ENCODE data around the gene PUS7.
"Not testable (repeated sequence)": the region's sequence is repeated elsewhere in the genome, so short reads cannot be mapped to it uniquely, and the experiment has no call there.

Gene PUS7

DNA sequence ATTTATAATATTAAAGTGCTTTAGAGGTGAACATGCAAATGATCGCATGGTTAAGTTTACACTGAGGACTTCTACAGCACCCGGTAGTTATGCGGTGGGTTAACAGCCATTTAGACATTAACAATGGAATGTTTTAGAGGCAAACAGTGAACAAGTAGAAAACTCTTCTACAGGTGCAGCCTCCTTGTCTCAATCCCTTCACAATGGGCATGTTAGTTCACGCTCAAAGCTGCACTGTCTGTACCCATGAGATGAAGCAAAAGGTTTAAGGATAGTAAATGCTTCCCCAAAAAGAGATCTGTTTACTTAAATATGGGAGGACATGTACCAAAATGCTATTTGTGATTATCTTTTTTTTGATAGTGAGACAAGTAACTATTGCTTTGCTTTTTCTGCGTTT is 25.1 kb downstream of the PUS7 start:
- no peak for DNase-seq (ENCODE audit: low spot score)

DNA sequence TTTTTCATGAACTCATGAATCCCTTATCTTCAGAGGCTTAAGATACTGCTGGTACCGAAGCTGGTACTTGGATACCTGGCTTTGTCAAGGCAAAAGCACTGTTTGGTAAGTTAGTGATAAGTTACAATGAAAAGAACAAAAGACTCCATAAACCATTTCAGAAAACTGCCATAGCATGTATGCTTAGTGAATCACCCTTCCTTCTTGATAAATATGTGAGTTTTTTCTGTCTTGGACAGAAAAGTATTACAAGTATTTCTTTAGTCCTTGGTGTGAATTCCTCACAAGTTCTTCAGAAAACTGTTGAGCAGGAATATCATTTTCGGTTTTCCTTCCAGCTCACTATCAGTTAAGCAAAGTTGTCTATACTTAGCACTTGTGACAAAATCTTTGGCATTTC is 25.6 kb downstream of the PUS7 start:
- no peak for DNase-seq (ENCODE audit: low spot score)

DNA sequence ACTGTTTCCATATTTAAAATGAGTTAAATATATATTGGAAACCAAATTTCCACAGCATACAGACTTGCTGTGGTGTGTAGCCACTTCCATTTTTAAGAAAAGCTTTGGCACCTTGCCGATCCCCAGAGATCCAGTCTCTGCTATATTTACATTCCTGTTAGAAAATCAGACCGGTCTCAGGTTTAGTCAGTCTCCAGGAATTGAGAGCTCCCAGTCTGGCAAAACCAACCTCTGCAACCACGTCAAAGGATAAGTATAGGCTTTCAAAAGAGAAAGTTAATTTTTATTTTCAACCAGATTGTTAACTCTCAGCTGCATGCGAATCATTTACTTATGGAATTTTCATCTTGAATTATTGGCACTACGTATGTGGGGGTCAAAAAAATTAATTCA is 28.2 kb downstream of the PUS7 start:
- no peak for DNase-seq (ENCODE audit: low spot score)

DNA sequence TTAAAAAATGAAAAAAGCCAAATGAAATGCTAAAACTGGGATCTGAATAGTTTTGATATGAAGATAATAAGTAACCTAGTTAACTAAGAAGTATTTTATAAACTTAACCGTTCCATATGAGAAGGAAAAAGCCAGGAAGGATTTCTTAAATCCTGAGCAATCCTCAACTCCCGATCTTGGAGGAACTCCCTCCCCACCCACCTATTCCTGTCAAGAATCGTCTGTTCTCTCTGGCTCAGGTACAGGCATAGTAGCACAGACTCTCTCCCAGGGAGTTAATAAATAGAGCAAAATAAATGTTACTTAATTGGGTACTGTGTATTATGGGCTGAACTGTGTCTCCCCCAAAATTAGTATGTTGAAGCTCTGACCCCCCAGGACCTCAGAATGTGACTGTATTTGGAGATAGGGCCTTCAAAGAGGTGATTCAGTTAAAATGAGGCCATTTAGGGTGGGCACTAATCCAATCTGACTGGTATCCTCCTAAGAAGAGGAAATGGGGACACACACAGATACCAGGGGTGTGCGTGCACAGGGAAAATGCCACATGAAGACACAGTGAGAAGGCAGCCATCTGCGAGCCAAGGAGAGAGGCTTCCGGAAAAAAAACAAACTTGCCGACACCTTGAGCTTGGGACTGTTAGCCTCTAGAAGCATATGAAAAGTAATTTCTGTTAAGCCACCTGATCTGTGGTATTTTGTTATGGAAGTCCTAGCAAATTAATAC is 28.7 kb downstream of the PUS7 start:
- DNase-seq (ENCODE audit: low spot score), result no peak

DNA sequence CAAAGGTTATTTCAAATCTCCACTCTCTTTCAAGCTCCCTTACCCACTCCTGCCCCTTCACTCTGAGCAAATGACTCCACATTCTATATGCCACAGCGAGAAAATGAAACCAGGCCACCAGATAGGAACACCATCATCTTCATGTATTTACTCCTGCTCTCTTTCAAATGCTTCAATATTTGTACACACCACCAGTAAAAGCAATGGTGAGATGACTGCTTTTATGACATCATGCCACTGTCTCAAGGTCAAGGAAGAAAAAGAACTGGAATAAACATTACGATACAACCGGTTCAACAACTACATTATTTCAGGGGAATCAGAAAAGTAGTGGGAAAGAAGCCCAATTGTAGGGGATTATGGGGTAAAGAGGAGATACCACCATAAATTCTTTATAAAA is 32.7 kb downstream of the PUS7 start:
- DNase-seq (ENCODE audit: low spot score), result no peak

DNA sequence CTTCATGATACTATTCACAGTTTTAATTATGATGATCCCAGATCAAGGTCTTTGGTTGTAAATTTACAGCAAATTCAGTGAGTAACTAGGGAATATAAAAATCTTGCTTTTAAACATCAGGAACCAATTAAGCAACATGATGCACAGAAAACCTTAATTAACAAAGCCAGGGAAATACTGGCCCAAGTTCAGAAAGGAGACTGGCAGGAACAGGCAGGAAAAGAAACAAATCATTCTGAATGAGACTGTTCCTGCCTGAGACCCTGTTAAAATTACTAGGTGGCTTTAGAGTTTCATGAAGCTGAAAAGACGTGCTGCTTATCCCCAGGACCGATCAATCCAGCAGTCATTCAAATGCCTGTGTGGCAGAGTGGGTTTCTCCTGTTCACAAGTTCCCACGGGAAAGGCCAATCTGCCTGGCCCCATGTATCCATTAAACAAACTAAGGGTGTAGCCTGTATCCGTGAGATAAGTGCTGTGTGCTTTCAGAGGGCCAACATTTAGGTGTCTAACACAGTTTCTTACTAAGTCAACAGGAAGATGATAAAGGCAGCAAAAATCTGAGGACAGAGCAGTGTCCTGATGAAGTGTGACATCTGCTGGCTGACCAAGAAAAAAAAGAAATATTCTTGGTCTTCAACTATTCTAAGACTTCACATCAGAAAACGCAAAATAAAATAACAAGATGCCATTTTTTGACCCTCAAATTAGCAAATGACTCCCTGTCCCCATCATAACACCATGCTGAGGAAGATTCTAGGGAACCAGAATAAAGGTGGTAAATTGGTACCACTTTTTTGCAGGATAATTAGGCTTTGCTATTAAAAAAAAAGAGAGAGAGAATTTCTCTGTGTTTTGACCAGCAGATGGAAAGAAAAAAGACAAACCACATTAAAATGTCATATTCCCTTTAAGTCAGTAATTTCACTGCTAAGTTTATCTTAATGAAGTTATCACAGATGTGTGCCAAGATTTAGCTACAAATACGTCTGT is 34.2 kb downstream of the PUS7 start:
- DNase-seq (ENCODE audit: low spot score), result peak; percentile 64

DNA sequence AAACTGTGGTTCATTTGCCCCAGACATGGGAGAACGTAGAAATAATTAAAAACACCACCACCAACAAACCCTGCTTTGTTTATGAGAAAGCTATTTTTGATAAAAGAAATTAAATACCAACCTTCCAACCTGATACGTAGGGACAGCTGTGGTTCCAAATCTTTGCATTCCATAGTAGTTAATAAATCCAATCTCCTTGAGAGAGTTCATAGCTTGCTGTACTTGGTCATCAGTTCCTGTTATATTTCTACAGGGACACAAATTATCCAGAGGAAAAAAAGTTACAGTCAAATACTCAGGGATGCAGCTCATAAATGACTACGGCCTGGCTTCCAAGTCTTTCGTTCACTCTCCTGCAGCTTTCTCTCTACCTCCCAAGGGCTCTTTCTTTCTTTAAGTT is 41.1 kb downstream of the PUS7 start:
- no peak for DNase-seq (ENCODE audit: low spot score)

DNA sequence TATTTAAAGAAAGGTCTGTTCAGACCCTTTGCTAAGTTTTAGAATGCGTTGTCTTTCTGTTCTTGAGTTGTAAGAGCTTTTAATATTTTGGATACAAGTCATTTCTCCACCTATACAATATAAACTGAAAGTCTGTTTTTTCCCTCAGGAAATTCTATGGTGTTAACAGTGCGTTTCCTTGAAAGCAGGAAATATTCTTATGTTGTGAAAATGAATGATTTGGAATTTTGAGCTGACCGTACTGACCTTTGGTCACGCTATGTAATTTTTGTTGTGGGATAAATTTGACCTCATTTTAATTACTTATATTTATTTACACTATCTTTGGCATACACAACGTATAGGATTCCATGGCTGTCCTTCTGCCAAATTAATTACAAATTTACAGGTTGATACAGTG is 43.5 kb downstream of the PUS7 start:
- DNase-seq (ENCODE audit: low spot score), result no peak

DNA sequence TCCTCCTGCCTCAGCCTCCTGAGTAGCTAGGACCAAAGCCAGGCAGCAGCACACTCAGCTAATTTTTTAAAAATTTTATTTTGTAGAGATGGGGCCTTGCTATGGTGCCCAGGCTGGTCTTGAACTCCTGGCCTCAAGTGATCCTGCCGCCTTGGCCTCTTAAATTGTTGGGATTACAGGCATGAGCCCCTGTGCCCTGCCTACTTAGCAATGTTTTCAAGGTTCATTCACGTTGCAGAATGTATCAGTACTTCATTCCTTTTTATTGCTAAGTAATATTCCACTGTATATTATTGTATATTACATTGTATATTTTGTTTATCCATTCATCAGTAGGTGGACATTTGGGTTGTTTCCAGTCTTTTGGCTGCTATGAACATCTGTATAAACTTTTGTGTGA is 44.2 kb downstream of the PUS7 start:
- DNase-seq (ENCODE audit: low spot score), result no peak

DNA sequence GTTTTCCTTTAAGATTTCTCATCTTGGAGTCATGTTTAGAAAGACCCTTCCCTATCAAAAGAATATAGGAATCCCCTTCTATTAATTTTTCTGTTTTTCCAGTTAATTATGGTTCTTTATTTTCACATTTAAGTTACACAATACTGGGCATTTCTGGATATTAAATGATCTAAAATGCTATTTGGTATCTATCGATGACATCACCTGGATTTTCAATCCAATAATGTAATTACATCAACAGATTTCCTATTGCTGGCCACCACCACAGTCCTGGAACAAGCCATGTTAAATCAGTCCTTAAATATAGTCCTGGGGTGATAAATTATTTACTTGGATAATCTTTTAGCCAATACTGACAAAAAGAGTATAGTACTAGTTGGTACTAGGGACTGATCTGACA is 48.0 kb downstream of the PUS7 start:
- no peak for DNase-seq (ENCODE audit: low spot score)

DNA sequence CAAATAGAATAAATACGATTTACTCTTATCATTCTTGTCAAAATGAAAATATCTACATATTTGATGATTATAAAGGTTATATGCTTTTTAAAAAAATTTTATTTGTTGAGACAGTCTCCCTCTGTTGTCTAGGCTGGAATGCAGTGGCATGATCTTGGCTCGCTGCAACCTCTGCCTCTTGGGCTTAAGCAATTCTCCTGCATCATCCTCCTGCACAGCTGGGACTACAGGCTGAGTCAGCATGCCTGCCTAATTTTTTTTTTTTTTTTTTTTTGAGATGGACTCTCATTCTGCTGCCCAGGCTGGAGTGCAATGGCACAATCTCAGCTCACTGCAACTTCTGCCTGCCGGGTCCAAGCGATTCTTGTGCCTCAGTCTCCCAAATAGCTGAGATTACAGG is 48.9 kb downstream of the PUS7 start:
- no peak for DNase-seq (ENCODE audit: low spot score)

DNA sequence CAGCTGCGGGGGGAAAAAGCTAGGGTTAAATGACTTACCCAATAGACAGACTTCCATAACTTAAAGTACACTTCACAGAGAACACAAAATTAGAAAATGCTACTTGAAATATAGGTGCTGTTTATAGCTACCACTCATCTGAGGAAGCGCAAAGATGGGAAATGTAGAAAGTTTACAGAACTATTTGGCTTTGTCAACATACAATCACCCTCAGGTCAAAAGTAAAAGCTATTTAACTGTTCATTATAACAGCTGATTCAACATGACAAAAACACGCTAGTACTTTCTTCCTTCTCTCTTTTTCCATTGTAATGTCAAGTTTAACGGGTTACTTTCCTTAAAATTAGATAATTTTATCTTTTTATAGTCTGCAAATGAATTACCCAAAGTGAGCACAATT is 51.2 kb downstream of the PUS7 start:
- DNase-seq (ENCODE audit: low spot score), result no peak

DNA sequence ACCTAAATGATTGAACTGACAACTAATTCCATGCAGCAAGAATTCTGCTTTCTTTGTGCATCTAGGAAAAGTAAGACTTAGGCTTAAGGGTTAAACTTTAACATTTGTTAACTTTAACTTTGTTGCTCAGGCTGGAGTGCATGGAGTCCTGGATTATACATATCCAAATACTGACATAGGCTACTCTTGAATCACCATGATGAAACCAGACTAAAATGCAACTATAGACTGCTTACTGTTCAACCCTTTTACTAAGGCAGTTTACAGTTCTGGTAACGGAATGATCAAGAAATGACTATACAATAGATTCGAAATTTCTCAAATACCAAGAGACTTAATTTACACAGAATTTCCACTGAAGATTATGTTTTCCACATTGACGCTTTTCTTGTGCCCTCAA is 52.0 kb downstream of the PUS7 start:
- no peak for DNase-seq (ENCODE audit: low spot score)

DNA sequence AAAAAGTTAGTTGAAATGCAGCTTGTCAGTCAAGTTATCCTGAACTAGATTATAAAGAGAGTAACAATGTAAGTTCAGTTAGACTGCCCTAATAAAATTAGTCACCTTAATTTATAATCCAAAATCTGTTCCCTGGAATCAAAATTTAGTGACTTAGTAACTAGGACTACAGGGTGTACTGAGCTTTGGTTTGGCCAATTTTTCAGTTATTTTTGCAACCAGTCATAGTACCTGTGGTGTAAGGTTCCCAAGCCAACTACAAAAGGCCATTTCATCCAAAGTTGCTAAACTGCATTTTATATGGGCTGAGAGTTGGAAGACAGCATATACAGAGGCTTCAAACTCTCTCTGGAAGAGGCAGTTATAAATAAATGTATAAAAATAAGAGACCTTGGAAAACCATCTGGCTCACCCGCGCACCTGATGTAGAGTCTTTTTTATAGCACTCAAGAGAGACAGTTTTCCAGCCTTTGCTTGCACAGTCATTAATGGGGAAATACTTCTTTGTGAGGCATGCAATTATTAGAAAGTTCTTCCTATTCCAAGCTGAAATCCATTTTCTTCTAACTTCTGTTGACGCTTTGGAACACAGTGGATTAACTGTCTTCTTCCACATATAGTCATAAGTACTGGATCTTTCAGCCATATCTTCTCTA is 59.2 kb downstream of the PUS7 start:
- peak; percentile 17 for DNase-seq (ENCODE audit: low spot score)

DNA sequence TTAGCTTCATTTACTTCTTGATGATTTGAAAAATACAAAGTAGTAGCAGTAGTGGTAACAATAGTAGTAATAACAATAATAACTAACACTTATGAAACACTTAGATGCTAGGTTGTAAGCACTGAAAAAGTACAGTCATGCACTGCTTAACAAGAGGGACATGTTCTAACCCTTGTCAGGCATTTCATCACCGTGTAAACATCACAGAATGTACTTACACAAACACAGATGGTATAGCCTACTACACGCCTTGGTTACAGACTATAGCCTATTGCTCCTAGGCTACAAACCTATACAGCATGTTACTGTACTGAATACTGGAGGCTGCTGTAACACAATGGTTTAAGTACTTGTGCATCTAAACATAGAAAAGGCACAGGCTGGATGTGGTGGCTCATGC is 60.6 kb downstream of the PUS7 start:
- DNase-seq (ENCODE audit: low spot score), result no peak

DNA sequence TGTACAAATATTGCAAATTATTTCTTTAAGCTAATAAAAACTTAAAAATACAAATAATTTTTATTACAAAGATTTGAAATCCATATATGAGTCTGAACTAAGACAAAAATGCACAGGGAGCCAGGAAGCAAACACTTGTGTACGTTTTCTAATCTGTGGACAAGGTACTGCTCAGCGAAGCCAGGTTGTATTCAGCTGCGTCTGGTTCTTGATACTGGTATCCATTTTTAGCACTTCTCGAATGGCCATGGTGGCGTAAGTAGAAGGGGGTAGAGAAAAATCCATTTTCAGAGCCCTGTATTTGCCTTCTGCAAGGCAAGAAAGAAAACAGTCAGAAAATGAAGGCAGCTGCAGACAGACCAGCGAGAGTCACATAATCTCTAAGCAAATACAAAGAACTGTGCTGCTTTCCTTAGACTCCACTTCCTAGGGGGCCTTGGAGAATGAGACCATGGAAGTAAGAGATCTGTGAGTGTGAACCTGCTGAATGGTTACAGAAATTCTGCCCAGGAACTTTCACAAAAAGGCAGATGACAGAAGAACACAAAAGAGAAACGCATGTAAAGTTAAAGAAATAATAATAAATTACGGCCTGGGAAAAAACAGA is 64.3 kb downstream of the PUS7 start:
- no peak for DNase-seq (ENCODE audit: low spot score)

DNA sequence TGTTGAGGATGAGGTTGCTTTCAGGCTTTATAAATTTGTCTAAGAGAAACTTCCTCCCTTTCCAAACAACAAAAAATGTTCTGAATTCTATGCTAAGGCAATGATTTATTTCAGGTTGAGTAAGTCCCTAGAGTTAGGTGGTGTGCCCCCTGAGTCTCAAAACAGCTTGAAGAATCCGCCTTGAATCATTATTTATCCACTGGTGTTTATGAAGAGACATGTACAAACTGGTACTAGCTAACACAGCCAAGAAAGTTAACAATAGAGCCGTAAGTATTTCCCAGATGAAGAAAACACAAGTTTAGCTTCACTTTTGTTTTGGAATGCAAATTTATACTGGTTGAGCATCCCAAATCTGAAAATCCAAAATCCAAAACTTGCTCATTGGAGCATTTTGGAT is 67.2 kb downstream of the PUS7 start:
- DNase-seq (ENCODE audit: low spot score), result no peak

DNA sequence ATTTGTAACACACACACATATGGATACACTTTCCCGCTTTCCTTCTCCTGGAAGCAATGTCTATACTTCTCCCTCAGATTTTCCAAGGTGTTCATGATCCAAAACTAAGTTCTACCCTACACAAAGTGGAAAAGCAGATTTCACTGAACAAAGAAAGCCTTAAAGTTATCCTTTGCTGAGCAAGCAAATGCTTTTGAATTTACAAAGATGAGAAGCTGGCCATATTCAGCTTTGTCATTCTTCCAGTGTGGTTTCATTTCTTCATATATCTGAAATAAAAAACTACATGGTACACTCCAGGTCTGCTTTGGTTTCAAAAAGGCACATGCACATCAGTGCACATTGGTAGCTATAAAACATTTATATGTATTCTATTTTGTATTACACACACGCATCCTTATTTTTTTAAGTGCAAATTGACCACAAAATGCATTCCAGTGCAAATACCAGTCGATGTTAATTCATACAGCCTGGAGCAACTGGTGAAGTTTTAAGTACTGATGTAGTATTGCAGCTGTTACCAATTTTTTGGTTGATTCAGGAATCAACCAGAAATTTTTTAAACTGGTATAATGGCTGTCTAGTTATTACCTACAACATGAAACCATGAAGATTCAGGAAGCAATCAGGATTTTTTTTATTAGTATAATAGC is 67.8 kb downstream of the PUS7 start:
- DNase-seq (ENCODE audit: low spot score), result no peak

DNA sequence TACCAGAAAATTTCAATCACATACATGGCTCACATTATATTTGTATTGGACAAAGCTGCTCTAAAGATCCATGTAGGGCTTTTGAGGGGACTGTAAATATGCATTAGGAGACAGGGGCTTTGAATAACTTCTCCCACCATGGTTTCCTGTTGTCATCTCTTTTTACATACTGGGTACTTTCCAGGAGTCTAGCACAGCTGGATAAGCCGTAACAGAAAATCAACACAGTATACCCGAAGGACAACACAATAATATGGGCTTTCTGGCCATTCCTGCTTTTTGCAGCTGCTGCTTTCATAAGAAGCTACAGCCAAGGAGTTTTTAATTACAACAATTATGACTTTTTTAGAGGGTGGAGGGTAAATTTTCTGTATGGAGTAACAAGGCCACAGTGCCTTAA is 70.0 kb downstream of the PUS7 start:
- DNase-seq (ENCODE audit: low spot score), result no peak

DNA sequence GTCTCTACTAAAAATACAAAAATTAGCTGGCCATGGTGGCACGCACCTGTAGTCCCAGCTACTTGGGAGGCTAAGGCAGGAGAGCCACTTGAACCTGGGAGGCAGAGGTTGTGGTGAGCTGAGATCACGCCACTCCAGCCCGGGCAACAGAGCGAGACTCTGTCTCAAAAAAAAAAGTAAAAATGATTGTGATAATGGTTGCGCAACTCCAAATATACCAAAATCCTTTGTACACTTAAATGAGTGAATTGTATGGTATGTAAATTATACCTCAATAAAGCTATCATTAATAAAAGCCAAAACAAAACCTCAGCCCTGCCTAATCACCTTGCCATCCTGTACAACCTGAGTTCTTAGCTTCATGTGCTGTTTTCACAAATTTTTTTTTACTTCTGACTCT is 71.2 kb downstream of the PUS7 start:
- not testable (repeated sequence) for DNase-seq (ENCODE audit: low spot score)

DNA sequence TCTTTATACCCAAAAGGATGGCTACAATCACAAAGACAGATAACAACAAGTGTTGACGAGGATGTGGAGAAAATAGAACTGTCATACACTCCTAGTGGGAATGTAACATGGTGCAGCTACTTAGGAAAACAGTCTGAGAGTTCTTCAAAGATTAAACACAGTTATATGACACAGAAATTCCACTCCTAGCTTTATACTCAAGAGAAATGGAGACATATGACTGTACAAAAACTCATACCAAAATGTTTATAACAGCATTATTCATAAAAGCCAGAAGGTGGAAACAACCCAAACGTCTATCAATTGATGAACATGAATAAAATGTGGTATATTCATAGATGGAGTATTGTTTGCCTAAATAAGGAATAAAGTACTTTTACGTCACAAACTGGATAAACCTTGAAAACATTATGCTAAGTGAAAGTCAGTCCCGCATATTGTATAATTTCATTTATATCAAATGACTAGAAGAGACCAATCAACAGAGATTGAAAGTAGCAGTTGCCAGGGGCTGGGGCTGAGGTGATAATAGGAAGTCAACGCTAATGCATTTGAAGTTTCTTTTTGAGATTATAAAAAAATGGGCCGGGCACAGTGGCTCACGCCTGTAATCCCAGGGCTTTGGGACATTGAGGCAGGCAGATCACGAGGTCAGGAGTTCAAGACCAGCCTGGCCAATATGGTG is 71.8 kb downstream of the PUS7 start:
- no peak for DNase-seq (ENCODE audit: low spot score)
